ENCODE measurements around the gene ADNP2.

ADNP2 gene

GRCh38 chr18:80109676-80110078 is 615 bp downstream of the ADNP2 start:
- H3K79me2 ChIP-seq (ENCODE audit: low read length): peaks cover 52% of the 10 kb centered on the region
- H4K20me1 ChIP-seq (ENCODE audit: insufficient read depth, low read length): peaks cover 47% of the 10 kb centered on the region
- TF ChIP-seq EZH2phosphoT487 (IDR thresholded peaks at IDR 0.05; ENCODE audit: low read depth): no peak
- TF ChIP-seq, protein P1, sequence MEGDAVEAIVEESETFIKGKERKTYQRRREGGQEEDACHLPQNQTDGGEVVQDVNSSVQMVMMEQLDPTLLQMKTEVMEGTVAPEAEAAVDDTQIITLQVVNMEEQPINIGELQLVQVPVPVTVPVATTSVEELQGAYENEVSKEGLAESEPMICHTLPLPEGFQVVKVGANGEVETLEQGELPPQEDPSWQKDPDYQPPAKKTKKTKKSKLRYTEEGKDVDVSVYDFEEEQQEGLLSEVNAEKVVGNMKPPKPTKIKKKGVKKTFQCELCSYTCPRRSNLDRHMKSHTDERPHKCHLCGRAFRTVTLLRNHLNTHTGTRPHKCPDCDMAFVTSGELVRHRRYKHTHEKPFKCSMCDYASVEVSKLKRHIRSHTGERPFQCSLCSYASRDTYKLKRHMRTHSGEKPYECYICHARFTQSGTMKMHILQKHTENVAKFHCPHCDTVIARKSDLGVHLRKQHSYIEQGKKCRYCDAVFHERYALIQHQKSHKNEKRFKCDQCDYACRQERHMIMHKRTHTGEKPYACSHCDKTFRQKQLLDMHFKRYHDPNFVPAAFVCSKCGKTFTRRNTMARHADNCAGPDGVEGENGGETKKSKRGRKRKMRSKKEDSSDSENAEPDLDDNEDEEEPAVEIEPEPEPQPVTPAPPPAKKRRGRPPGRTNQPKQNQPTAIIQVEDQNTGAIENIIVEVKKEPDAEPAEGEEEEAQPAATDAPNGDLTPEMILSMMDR (IDR thresholded peaks at IDR 0.05; ENCODE audit: low read depth, low read length): no peak
- no peaks in the 10 kb centered on the region for H3K9me3 ChIP-seq (ENCODE audit: insufficient read depth, low read length)
- peaks cover 37% of the 10 kb centered on the region for H3K4me1 ChIP-seq (ENCODE audit: low read length)
- H3K4me2 ChIP-seq (ENCODE audit: low read length): peak overlapping the region; percentile 79
- peaks cover 18% of the 10 kb centered on the region for H3K36me3 ChIP-seq (replicated peaks; ENCODE audit: low read depth, low read length)
- H3K4me3 ChIP-seq (ENCODE audit: low read length): peak overlapping the region; percentile 87
- peak overlapping the region; percentile 74 for H3K9ac ChIP-seq (ENCODE audit: low read length)
- no peak overlapping the region; the same call in 1 of the 2 replicates for H2AFZ ChIP-seq (ENCODE audit: low read depth, low read length)
- H3K27ac ChIP-seq (ENCODE audit: low read length): no peak overlapping the region
- no peaks in the 10 kb centered on the region for H3K27me3 ChIP-seq (ENCODE audit: low read depth, low read length)

DNA sequence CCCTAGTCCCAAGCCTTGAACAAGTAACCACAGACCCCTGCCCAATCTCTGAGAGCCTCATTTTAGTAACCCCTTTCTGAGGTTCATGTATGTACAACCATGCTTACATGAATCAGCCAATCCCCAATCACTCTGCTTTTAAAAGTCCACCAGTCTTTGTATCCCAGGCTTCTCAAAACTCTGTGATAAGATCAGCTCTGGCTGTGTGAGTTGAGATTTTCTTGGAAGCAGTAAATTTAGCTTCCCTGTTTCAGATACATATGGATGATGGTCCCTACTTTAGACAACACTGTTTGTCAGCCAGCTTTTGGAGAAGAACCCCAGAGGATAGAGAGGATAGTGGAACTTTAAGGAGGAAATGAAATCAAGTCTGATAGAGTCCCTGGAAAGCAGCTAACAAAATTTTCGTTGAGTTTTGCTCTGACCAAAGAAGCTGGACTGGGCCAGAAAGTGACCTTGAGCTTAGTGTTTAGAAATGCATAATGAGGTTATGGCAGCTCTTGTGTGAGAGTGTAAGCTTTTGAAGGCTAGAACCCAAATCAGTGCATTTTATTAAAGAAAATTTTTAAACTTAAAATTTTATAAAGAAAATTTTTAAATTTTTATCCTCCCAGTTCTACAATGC is 3.7 kb downstream of the ADNP2 start:
- Histone ChIP-seq H4K20me1 (ENCODE audit: insufficient read depth, low read length) (peaks cover 78% of the 10 kb centered on the region), H2AFZ (ENCODE audit: low read depth, low read length) (no peak overlapping the region), H3K4me1 (ENCODE audit: low read length) (peaks cover 16% of the 10 kb centered on the region), H3K9ac (ENCODE audit: low read length) (no peak overlapping the region), H3K4me2 (ENCODE audit: low read length) (no peak overlapping the region), H3K79me2 (ENCODE audit: low read length) (peaks cover 82% of the 10 kb centered on the region), H3K4me3 (ENCODE audit: low read length) (no peak overlapping the region), H3K27ac (ENCODE audit: low read length) (no peak overlapping the region), H3K27me3 (ENCODE audit: low read depth, low read length) (no peaks in the 10 kb centered on the region), H3K36me3 (replicated peaks; ENCODE audit: low read depth, low read length) (peaks cover 26% of the 10 kb centered on the region), H3K9me3 (ENCODE audit: insufficient read depth, low read length) (no peaks in the 10 kb centered on the region)
- TF ChIP-seq, protein P1 (IDR thresholded peaks at IDR 0.05; ENCODE audit: low read depth, low read length): no peak
- no peak for TF ChIP-seq EZH2phosphoT487 (IDR thresholded peaks at IDR 0.05; ENCODE audit: low read depth)

GRCh38 chr18:80115035-80115434 is 6.0 kb downstream of the ADNP2 start:
- Histone ChIP-seq H3K27ac (ENCODE audit: low read length) (no peak overlapping the region), H3K27me3 (ENCODE audit: low read depth, low read length) (no peaks in the 10 kb centered on the region), H2AFZ (ENCODE audit: low read depth, low read length) (no peak overlapping the region), H3K4me3 (ENCODE audit: low read length) (no peak overlapping the region), H4K20me1 (ENCODE audit: insufficient read depth, low read length) (peaks cover 75% of the 10 kb centered on the region), H3K36me3 (replicated peaks; ENCODE audit: low read depth, low read length) (peaks cover 44% of the 10 kb centered on the region), H3K9me3 (ENCODE audit: insufficient read depth, low read length) (no peaks in the 10 kb centered on the region), H3K9ac (ENCODE audit: low read length) (no peak overlapping the region), H3K4me1 (ENCODE audit: low read length) (peaks cover 11% of the 10 kb centered on the region), H3K79me2 (ENCODE audit: low read length) (peaks cover 77% of the 10 kb centered on the region), H3K4me2 (ENCODE audit: low read length) (no peak overlapping the region)
- TF ChIP-seq, protein P1 (IDR thresholded peaks at IDR 0.05; ENCODE audit: low read depth, low read length): no peak
- TF ChIP-seq EZH2phosphoT487 (IDR thresholded peaks at IDR 0.05; ENCODE audit: low read depth): no peak

GRCh38 chr18:80119111-80119510 is 10.0 kb downstream of the ADNP2 start:
- no peak overlapping the region for H3K4me2 ChIP-seq (ENCODE audit: low read length)
- peaks cover 65% of the 10 kb centered on the region for H4K20me1 ChIP-seq (ENCODE audit: insufficient read depth, low read length)
- no peak overlapping the region for H3K9ac ChIP-seq (ENCODE audit: low read length)
- peaks cover 47% of the 10 kb centered on the region for H3K36me3 ChIP-seq (replicated peaks; ENCODE audit: low read depth, low read length)
- no peak overlapping the region for H3K4me3 ChIP-seq (ENCODE audit: low read length)
- TF ChIP-seq EZH2phosphoT487 (IDR thresholded peaks at IDR 0.05; ENCODE audit: low read depth): no peak
- TF ChIP-seq, protein P1 (IDR thresholded peaks at IDR 0.05; ENCODE audit: low read depth, low read length): no peak
- no peak overlapping the region for H3K27ac ChIP-seq (ENCODE audit: low read length)
- H3K27me3 ChIP-seq (ENCODE audit: low read depth, low read length): no peaks in the 10 kb centered on the region
- H3K9me3 ChIP-seq (ENCODE audit: insufficient read depth, low read length): no peaks in the 10 kb centered on the region
- H3K79me2 ChIP-seq (ENCODE audit: low read length): peaks cover 69% of the 10 kb centered on the region
- H2AFZ ChIP-seq (ENCODE audit: low read depth, low read length): no peak overlapping the region
- H3K4me1 ChIP-seq (ENCODE audit: low read length): no peaks in the 10 kb centered on the region
